AG04449 (cell line): ENCODE measurements around the gene ARL5A.

Experiments
- CTCF ChIA-PET: fragments of 350-600 bp; formaldehyde crosslinking; extraction: SDS; loops from one replicate; lab custom pipeline; 2021; ENCODE audit warnings: antibody characterized with exemption; lab: Yijun Ruan, JAX
- POLR2A ChIA-PET: fragments of 400-600, 350-600 bp; formaldehyde crosslinking; extraction: SDS; loops from one replicate; lab custom pipeline; 2020; ENCODE audit warnings: antibody characterized with exemption, inconsistent platforms; lab: Yijun Ruan, JAX
- DNase-seq: peaks from one replicate; pipeline ENCODE4 v3.0.0-alpha.2; 2010; ENCODE audit warnings: low read depth, low spot score
- H3K4me3 ChIP-seq: 2 replicates; pipeline ENCODE4 v1.5.1; 2011; ENCODE audit warnings: low read depth, mild to moderate bottlenecking, control low read depth, low read length
- CTCF ChIP-seq: IDR thresholded peaks from one replicate; pipeline ENCODE4 v1.5.1; 2011; ENCODE audit warnings: mild to moderate bottlenecking, moderate library complexity, low read length, control low read depth, inconsistent platforms; ENCODE audit not compliant: insufficient read depth; ENCODE audit errors: missing control alignments

The ARL5A gene

GRCh38 chr2:151830961-151831360, 2.7 kb upstream of the ARL5A start:
- no peak for DNase-seq
- POLR2A ChIA-PET: no interaction called here
- TF ChIP-seq CTCF: no peak
- no peak overlapping the region for H3K4me3 ChIP-seq
- CTCF ChIA-PET: no interaction called here

- TF ChIP-seq CTCF: no peak
- ChIA-PET CTCF (interaction anchor here (2.2 kb wide), 1 partner anchor 22 kb away, joined by 7 read pairs; no protein-coding TSS in a partner anchor), POLR2A (interaction anchor here (1.0 kb wide), 1 partner anchor 16 kb away, joined by 3 read pairs; no protein-coding TSS in a partner anchor)
- DNase-seq: no peak
- peak overlapping the region; percentile 81 for H3K4me3 ChIP-seq
These were observed 686 bp upstream of the ARL5A start for GRCh38 chr2:151828890-151829324.

- no peak for TF ChIP-seq CTCF
- POLR2A ChIA-PET: interaction anchor here (1.0 kb wide), 1 partner anchor 18 kb away, joined by 3 read pairs; no protein-coding TSS in a partner anchor
- no peak for DNase-seq
- peak overlapping the region; percentile 81 for H3K4me3 ChIP-seq
- CTCF ChIA-PET: interaction anchor here (0.9 to 2.2 kb wide), 4 partner anchors 8 to 198 kb away, joined by 4 to 7 read pairs (median 6); no protein-coding TSS in a partner anchor
These were observed 568 bp downstream of the ARL5A start for GRCh38 chr2:151827564-151828142.

GRCh38 chr2:151826737-151827157, 1.5 kb downstream of the ARL5A start:
- CTCF ChIA-PET: interaction anchor here (0.6 to 1.7 kb wide), 4 partner anchors 8 to 45 kb away, joined by 3 to 7 read pairs (median 4); no protein-coding TSS in a partner anchor
- DNase-seq: no peak
- H3K4me3 ChIP-seq: peak overlapping the region; percentile 81
- TF ChIP-seq CTCF: no peak
- POLR2A ChIA-PET: no interaction called here

- CTCF ChIA-PET: interaction anchor here (1.4 to 1.5 kb wide), 2 partner anchors 12 to 17 kb away, joined by 3 to 5 read pairs; no protein-coding TSS in a partner anchor
- TF ChIP-seq CTCF: no peak
- DNase-seq: no peak
- no peak overlapping the region for H3K4me3 ChIP-seq
- POLR2A ChIA-PET: no interaction called here
These were observed 3.3 kb downstream of the ARL5A start for GRCh38 chr2:151824886-151825285.

GRCh38 chr2:151823651-151824050, 4.6 kb downstream of the ARL5A start:
- no peak for TF ChIP-seq CTCF
- no peak overlapping the region for H3K4me3 ChIP-seq
- POLR2A ChIA-PET: no interaction called here
- DNase-seq: no peak
- CTCF ChIA-PET: interaction anchor here (1.1 to 1.4 kb wide), 2 partner anchors 11 to 15 kb away, joined by 3 read pairs; no protein-coding TSS in a partner anchor
